ENCODE measurements around the gene CD2AP.
"Not testable (repeated sequence)": the region's sequence is repeated elsewhere in the genome, so short reads cannot be mapped to it uniquely, and the experiment has no call there.

Gene CD2AP

GRCh38 chr6:47464052-47464451 lies 13.5 kb upstream of the CD2AP start:
- no peak for DNase-seq

GRCh38 chr6:47465117-47465516 lies 12.5 kb upstream of the CD2AP start:
- no peak for DNase-seq

- no peak for DNase-seq
Measured at GRCh38 chr6:47471911-47472310, 5.7 kb upstream of the CD2AP start.

- DNase-seq: no peak
Measured at GRCh38 chr6:47473791-47474346, 3.7 kb upstream of the CD2AP start.

- DNase-seq: no peak
Measured at GRCh38 chr6:47475319-47475816, 2.2 kb upstream of the CD2AP start.

GRCh38 chr6:47476781-47477496 lies 650 bp upstream of the CD2AP start:
- peak; percentile 7 for DNase-seq

- DNase-seq: no peak
Measured at GRCh38 chr6:47478233-47479139, 897 bp downstream of the CD2AP start.

GRCh38 chr6:47479140-47479508 lies 1.5 kb downstream of the CD2AP start:
- no peak for DNase-seq

GRCh38 chr6:47479874-47480273 lies 2.3 kb downstream of the CD2AP start:
- no peak for DNase-seq

- DNase-seq: not testable (repeated sequence)
Measured at GRCh38 chr6:47481213-47481612, 3.6 kb downstream of the CD2AP start.

GRCh38 chr6:47481806-47482205 lies 4.2 kb downstream of the CD2AP start:
- DNase-seq: no peak

GRCh38 chr6:47483516-47483852 lies 5.9 kb downstream of the CD2AP start:
- no peak for DNase-seq

- no peak for DNase-seq
Measured at GRCh38 chr6:47483853-47484546, 6.4 kb downstream of the CD2AP start.

GRCh38 chr6:47484616-47485015 lies 7.0 kb downstream of the CD2AP start:
- DNase-seq: no peak

- DNase-seq: no peak
Measured at GRCh38 chr6:47485083-47485482, 7.5 kb downstream of the CD2AP start.

GRCh38 chr6:47485491-47486135 lies 8.0 kb downstream of the CD2AP start:
- no peak for DNase-seq

- DNase-seq: no peak
Measured at GRCh38 chr6:47489995-47490394, 12.4 kb downstream of the CD2AP start.

- no peak for DNase-seq
Measured at GRCh38 chr6:47490676-47491075, 13.1 kb downstream of the CD2AP start.

GRCh38 chr6:47492355-47492754 lies 14.8 kb downstream of the CD2AP start:
- no peak for DNase-seq

GRCh38 chr6:47495207-47495606 lies 17.6 kb downstream of the CD2AP start:
- no peak for DNase-seq

- DNase-seq: no peak
Measured at GRCh38 chr6:47495954-47496545, 18.5 kb downstream of the CD2AP start.

- no peak for DNase-seq
Measured at GRCh38 chr6:47496935-47497579, 19.5 kb downstream of the CD2AP start.
